ENCODE data around the gene SPNS3. TPM values are rescaled to one million over a fixed set of nuclear protein-coding genes. Genes with fewer than 3 reads are reported as not detected.

The SPNS3 gene
- total and polyA plus RNA-seq, 2 donors (not counting 3 experiments of a cell fraction or from before 2014, with no cell fraction given): 0.18 to 0.66 TPM

GRCh38 chr17:4534515-4534914 is 100.8 kb downstream of the SPNS3 start:
- H3K27me3 ChIP-seq (ENCODE audit: control insufficient read depth in 2 of 2, insufficient read depth in 2 of 2, low read length in 2 of 2): no peaks in the 10 kb centered on the region
- intact Hi-C loops (cut with micrococcal nuclease): no loop called here
- no TSS peak for BruUV-seq (replicated peaks)
- FAIRE-seq: no peak
- CTCF ChIA-PET: interaction anchor here (1.8 kb wide), 1 partner anchor 114 kb away, joined by 7 read pairs; no protein-coding TSS in a partner anchor
- H3K9me1 ChIP-seq (replicated peaks; ENCODE audit: control insufficient read depth, extremely low read depth, insufficient read depth, low read length): no peaks in the 10 kb centered on the region
- no peak for TF ChIP-seq MYC (IDR thresholded peaks at IDR 0.05; ENCODE audit: low read depth, low read length)
- TF ChIP-seq EZH2 (IDR thresholded peaks at IDR 0.05; ENCODE audit: borderline replicate concordance, low read depth, low read length, severe bottlenecking): no peak
- TF ChIP-seq CTCF (IDR thresholded peaks at IDR 0.05; ENCODE audit: extremely low read depth in 1 of 2, insufficient read depth in 1 of 2, low read depth in 1 of 2, low read length in 2 of 2): no peak
- TF ChIP-seq POLR2AphosphoS5 (IDR thresholded peaks at IDR 0.05; ENCODE audit: insufficient read depth, low read depth, low read length): no peak
- peak overlapping the region; percentile 39 for H3K27ac ChIP-seq (ENCODE audit: insufficient read depth, low read depth, low read length)
- H3K36me3 ChIP-seq (ENCODE audit: control insufficient read depth in 2 of 2, extremely low read depth in 1 of 2, insufficient read depth in 2 of 2, low read length in 2 of 2): peaks cover 0 to 30% of the 10 kb centered on the region in 2 experiments
- H4K20me1 ChIP-seq (replicated peaks; ENCODE audit: control insufficient read depth, extremely low read depth, insufficient read depth, low read length): no peaks in the 10 kb centered on the region
- H3K9ac ChIP-seq (replicated peaks; ENCODE audit: extremely low read depth, insufficient read depth, low read length): peak overlapping the region; percentile 1
- no peak for DNase-seq (ENCODE audit: low read depth, low spot score)
- POLR2A ChIA-PET: no interaction called here
- no peaks in the 10 kb centered on the region for H3K9me3 ChIP-seq (replicated peaks; ENCODE audit: control insufficient read depth, insufficient read depth, low read length)
- dilution Hi-C loops (cut with MboI; ENCODE audit: extremely low pct_ligation_motif_present, low sequenced_read_pairs): no loop called here
- H3K79me2 ChIP-seq (ENCODE audit: control insufficient read depth, insufficient read depth, low read length): no peaks in the 10 kb centered on the region
- peaks cover 80% of the 10 kb centered on the region for H3K4me1 ChIP-seq (ENCODE audit: control insufficient read depth, extremely low read depth, insufficient read depth, low read length)
- H3K4me3 ChIP-seq (replicated peaks in 1 of 3; ENCODE audit: insufficient read depth in 1 of 3, low read depth in 1 of 3, low read length in 3 of 3): no peak overlapping the region
- H3K4me2 ChIP-seq (ENCODE audit: insufficient read depth, low read length): no peak overlapping the region
- no peak overlapping the region for H2AFZ ChIP-seq (ENCODE audit: low read depth, low read length)

DNA sequence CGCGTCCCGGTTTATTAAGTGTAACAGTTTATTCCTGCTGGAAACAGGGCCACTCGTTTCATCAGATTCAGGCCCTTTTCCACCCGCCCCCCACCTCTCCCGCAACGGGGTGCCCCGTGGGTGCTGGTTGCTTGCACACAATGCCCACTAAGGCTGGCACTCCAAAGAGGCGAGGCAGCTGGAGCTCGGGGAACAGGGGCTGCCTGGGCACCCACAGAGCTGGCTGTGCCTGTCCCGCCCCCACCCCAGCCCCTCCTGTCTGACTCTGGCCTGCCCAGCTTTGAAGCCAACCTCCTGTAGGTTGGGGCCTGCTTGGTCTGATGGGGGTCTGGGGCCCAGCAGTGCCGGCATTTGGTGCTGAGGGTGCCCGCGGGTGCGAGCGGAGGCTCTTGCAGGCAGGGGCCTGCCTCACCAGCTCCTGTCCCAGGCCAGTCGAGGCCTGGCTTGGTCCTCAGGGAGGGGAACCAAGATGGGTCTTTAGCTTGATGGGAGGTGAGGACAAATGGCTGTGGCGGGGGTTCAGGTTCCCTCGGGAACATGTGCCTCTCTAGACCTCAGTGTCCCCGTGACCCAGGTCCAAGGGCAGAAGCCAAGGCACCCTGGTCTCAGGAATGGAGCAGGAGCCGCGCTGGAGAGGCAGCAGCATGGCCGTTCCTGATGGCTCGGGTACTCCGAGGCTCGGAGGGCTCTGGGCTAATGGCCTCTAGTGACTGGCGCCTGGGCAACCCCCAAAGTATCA is 101.4 kb downstream of the SPNS3 start:
- Histone ChIP-seq H3K9me1 (replicated peaks; ENCODE audit: control insufficient read depth, extremely low read depth, insufficient read depth, low read length) (no peaks in the 10 kb centered on the region), H2AFZ (ENCODE audit: low read depth, low read length) (no peak overlapping the region), H3K27me3 (ENCODE audit: control insufficient read depth in 2 of 2, insufficient read depth in 2 of 2, low read length in 2 of 2) (no peaks in the 10 kb centered on the region), H3K36me3 (ENCODE audit: control insufficient read depth in 2 of 2, extremely low read depth in 1 of 2, insufficient read depth in 2 of 2, low read length in 2 of 2) (peaks cover under 1 to 35% of the 10 kb centered on the region in 2 experiments), H3K27ac (ENCODE audit: insufficient read depth, low read depth, low read length) (peak overlapping the region; percentile 39), H3K9me3 (replicated peaks; ENCODE audit: control insufficient read depth, insufficient read depth, low read length) (no peaks in the 10 kb centered on the region), H3K4me1 (ENCODE audit: control insufficient read depth, extremely low read depth, insufficient read depth, low read length) (peaks cover 77% of the 10 kb centered on the region), H3K9ac (replicated peaks; ENCODE audit: extremely low read depth, insufficient read depth, low read length) (no peak overlapping the region), H3K79me2 (ENCODE audit: control insufficient read depth, insufficient read depth, low read length) (no peaks in the 10 kb centered on the region), H3K4me3 (replicated peaks in 1 of 3; ENCODE audit: insufficient read depth in 1 of 3, low read depth in 1 of 3, low read length in 3 of 3) (no peak overlapping the region), H4K20me1 (replicated peaks; ENCODE audit: control insufficient read depth, extremely low read depth, insufficient read depth, low read length) (no peaks in the 10 kb centered on the region), H3K4me2 (ENCODE audit: insufficient read depth, low read length) (no peak overlapping the region)
- no peak for DNase-seq (ENCODE audit: low read depth, low spot score)
- TF ChIP-seq EZH2 (IDR thresholded peaks at IDR 0.05; ENCODE audit: borderline replicate concordance, low read depth, low read length, severe bottlenecking): no peak
- no peak for TF ChIP-seq POLR2A (IDR thresholded peaks at IDR 0.05; ENCODE audit: low read depth, low read length)
- no TSS peak for BruUV-seq (replicated peaks)
- no peak for FAIRE-seq
- dilution Hi-C loops (cut with MboI; ENCODE audit: extremely low pct_ligation_motif_present, low sequenced_read_pairs) (no loop called here), intact Hi-C loops (cut with micrococcal nuclease) (no loop called here)
- ChIA-PET CTCF (interaction anchor here (1.8 kb wide), 1 partner anchor 114 kb away, joined by 7 read pairs; no protein-coding TSS in a partner anchor), POLR2A (no interaction called here)

Data from endothelial cell of umbilical vein (primary cell).